HCT116 (cell line): ENCODE measurements around the gene IL10RB. TPM values are rescaled to one million over a fixed set of nuclear protein-coding genes. Genes with fewer than 3 reads are reported as not detected.

Experiments used
- ATAC-seq: fragments of 200-7000 bp; cut with Tn5 transposase; 2 replicates; pipeline ENCODE4 v1.9.1; 2020; ENCODE audit warnings: mild to moderate bottlenecking, moderate library complexity
- BruUV-seq: library from RNA; stranded (reverse); fragments of 400-500 nt; replicated peaks from 2 replicates; lab custom pipeline; 2021; lab: Mats Ljungman, UMichigan
- CTCF ChIA-PET: fragments of 300-600 bp; sonication (Branson Sonifier 250); formaldehyde crosslinking; loops from one replicate; lab custom pipeline; 2021; ENCODE audit warnings: antibody characterized with exemption; lab: Charles Lee
- POLR2A ChIA-PET: fragments of 300-600, 350-600 bp; sonication (Branson Sonifier 250); formaldehyde crosslinking; loops from one replicate; lab custom pipeline; 2021; ENCODE audit warnings: antibody characterized with exemption; lab: Charles Lee
- RAD21 ChIA-PET, 2 experiments: fragments of 300-600 bp; sonication (Branson Sonifier 250); formaldehyde crosslinking; loops; one replicate each; lab custom pipeline; 2023; ENCODE audit warnings: low total read pairs in 2 of 2; ENCODE audit not compliant: uncharacterized antibody in 2 of 2, unreplicated experiment in 2 of 2, low non-redundant PET in 1 of 2; lab: Charles Lee
- DNase-seq: peaks from one replicate; pipeline ENCODE4 v3.0.0-alpha.2; 2010; ENCODE audit warnings: low read depth, low spot score
- H2AFZ ChIP-seq: fragments of 200-600 bp; shearing (Covaris generic), sonication (generic); 2 replicates; pipeline ENCODE4 v1.6.1; 2017; ENCODE audit warnings: low read depth, mixed run types, mixed read lengths, antibody characterized with exemption, low read length; ENCODE audit not compliant: poor library complexity, severe bottlenecking
- H3K27ac ChIP-seq: 2 replicates; pipeline ENCODE4 v1.5.1; 2012; ENCODE audit warnings: low read depth, low read length
- H3K27me3 ChIP-seq: fragments of 200-600 bp; sonication (generic); 2 replicates; pipeline ENCODE4 v1.6.1; 2016; ENCODE audit warnings: mixed run types, low read length, mixed read lengths; ENCODE audit not compliant: insufficient read depth
- H3K36me3 ChIP-seq, 2 experiments: fragments of 200-500 bp in 1 of 2; fragments of 200-600 bp in 1 of 2; sonication (Bioruptor generic) in 1 of 2; sonication (generic) in 1 of 2; 2 replicates each; pipeline versions ENCODE4 v1.5.1 to v1.6.1; 2014 to 2016; ENCODE audit warnings: low read length in 2 of 2, inconsistent platforms in 1 of 2, mixed read lengths in 1 of 2, mixed run types in 1 of 2; ENCODE audit not compliant: insufficient read depth in 2 of 2, control insufficient read depth in 1 of 2
- H3K4me1 ChIP-seq, 2 experiments: fragments of 200-600 bp in 1 of 2; sonication (generic) in 1 of 2; 2 replicates each; pipeline versions ENCODE4 v1.5.1 to v1.6.1; 2012 to 2017; ENCODE audit warnings: low read length in 2 of 2, inconsistent platforms in 1 of 2, mild to moderate bottlenecking in 1 of 2, mixed read lengths in 1 of 2, mixed run types in 1 of 2, moderate library complexity in 1 of 2; ENCODE audit not compliant: insufficient read depth in 2 of 2, control insufficient read depth in 1 of 2
- H3K4me2 ChIP-seq: fragments of 200-600 bp; sonication (generic); 2 replicates; pipeline ENCODE4 v1.6.1; 2017; ENCODE audit warnings: mixed run types, low read length, mixed read lengths
- H3K4me3 ChIP-seq, 2 experiments: fragments of 200-600 bp in 1 of 2; sonication (generic) in 1 of 2; replicated peaks in 1 of 2; 2 replicates each; pipeline ENCODE4 v1.5.1; 2011 to 2016; ENCODE audit warnings: low read length in 2 of 2, control low read depth in 1 of 2, low read depth in 1 of 2, mild to moderate bottlenecking in 1 of 2, mixed read lengths in 1 of 2, mixed run types in 1 of 2
- H3K79me2 ChIP-seq: fragments of 200-600 bp; sonication (generic); 2 replicates; pipeline ENCODE4 v1.6.1; 2017; ENCODE audit warnings: mild to moderate bottlenecking, mixed run types, low read length, moderate library complexity, mixed read lengths; ENCODE audit not compliant: insufficient read depth
- H3K9ac ChIP-seq: fragments of 200-600 bp; sonication (generic); 2 replicates; pipeline ENCODE4 v1.6.1; 2016; ENCODE audit warnings: low read length, mixed read lengths
- H3K9me2 ChIP-seq: fragments of 200-600 bp; sonication (generic), shearing (Covaris generic); 2 replicates; pipeline ENCODE4 v1.6.1; 2017; ENCODE audit warnings: mixed run types, mild to moderate bottlenecking, moderate library complexity; ENCODE audit not compliant: insufficient read depth
- H3K9me3 ChIP-seq, 2 experiments: fragments of 200-500 bp in 1 of 2; fragments of 200-600 bp in 1 of 2; sonication (Bioruptor generic) in 1 of 2; sonication (generic) in 1 of 2; 2 replicates each; pipeline ENCODE4 v1.6.1; 2014 to 2017; ENCODE audit warnings: low read length in 2 of 2, mixed read lengths in 2 of 2, inconsistent platforms in 1 of 2, low read depth in 1 of 2, mild to moderate bottlenecking in 1 of 2, mixed run types in 1 of 2, moderate library complexity in 1 of 2; ENCODE audit not compliant: control insufficient read depth in 1 of 2, insufficient read depth in 1 of 2
- H4K20me1 ChIP-seq: fragments of 200-600 bp; sonication (generic), shearing (Covaris generic); 2 replicates; pipeline ENCODE4 v1.6.1; 2017; ENCODE audit warnings: mixed run types, mild to moderate bottlenecking, moderate library complexity; ENCODE audit not compliant: insufficient read depth
- CBX3 ChIP-seq: IDR thresholded peaks from 2 replicates; pipeline ENCODE4 v1.6.1; 2012; ENCODE audit warnings: low read depth
- CTCF ChIP-seq, 3 experiments: fragments of 200-600 bp in 1 of 3; sonication (generic) in 1 of 3; IDR thresholded peaks in 2 of 3; conservative IDR thresholded peaks in 1 of 3; 2 replicates each; pipeline ENCODE4 v1.5.1; 2012 to 2017; ENCODE audit warnings: low read depth in 2 of 3, low read length in 2 of 3, antibody characterized with exemption in 1 of 3, borderline replicate concordance in 1 of 3, control low read depth in 1 of 3, mild to moderate bottlenecking in 1 of 3, mixed read lengths in 1 of 3, mixed run types in 1 of 3, moderate library complexity in 1 of 3; ENCODE audit not compliant: insufficient read depth in 1 of 3
- EZH2 ChIP-seq: fragments of 200-600 bp; sonication (generic); IDR thresholded peaks from 2 replicates; pipeline ENCODE4 v1.6.1; 2017; ENCODE audit warnings: antibody characterized with exemption, mixed run types
- FOSL1 ChIP-seq: IDR thresholded peaks from 2 replicates; pipeline ENCODE4 v1.6.1; 2012; ENCODE audit warnings: low read depth
- JUND ChIP-seq: IDR thresholded peaks from 2 replicates; pipeline ENCODE4 v1.6.1; 2012
- MAX ChIP-seq: IDR thresholded peaks from 2 replicates; pipeline ENCODE4 v1.6.1; 2012
- POLR2A ChIP-seq: IDR thresholded peaks from 2 replicates; pipeline ENCODE4 v1.7.0; 2011; ENCODE audit warnings: borderline replicate concordance; ENCODE audit not compliant: insufficient read depth, insufficient read length; ENCODE audit errors: extremely low read depth
- RAD21 ChIP-seq: IDR thresholded peaks from 2 replicates; pipeline ENCODE4 v1.6.1; 2012; ENCODE audit warnings: low read depth, mild to moderate bottlenecking
- REST ChIP-seq: IDR thresholded peaks from 2 replicates; pipeline ENCODE4 v1.6.1; 2012; ENCODE audit warnings: low read depth
- SP1 ChIP-seq: IDR thresholded peaks from 2 replicates; pipeline ENCODE4 v1.6.1; 2012; ENCODE audit warnings: low read depth
- SRF ChIP-seq: IDR thresholded peaks from 2 replicates; pipeline ENCODE4 v1.6.1; 2012; ENCODE audit warnings: low read depth
- TCF7L2 ChIP-seq: IDR thresholded peaks from 2 replicates; pipeline ENCODE4 v1.7.0; 2011; ENCODE audit warnings: borderline replicate concordance, inconsistent platforms; ENCODE audit not compliant: insufficient read depth, insufficient read length; ENCODE audit errors: extremely low read depth
- YY1 ChIP-seq: IDR thresholded peaks from 2 replicates; pipeline ENCODE4 v1.6.1; 2011; ENCODE audit warnings: low read length, low read depth, moderate library complexity, mild to moderate bottlenecking; ENCODE audit not compliant: insufficient replicate concordance; ENCODE audit errors: extremely low read depth
- ZNF274 ChIP-seq: fragments of 200-500 bp; sonication (Bioruptor generic); IDR thresholded peaks from 2 replicates; pipeline ENCODE4 v1.6.1; 2014; ENCODE audit warnings: mild to moderate bottlenecking, low read depth, low read length, inconsistent platforms
- intact Hi-C: fragments of 100-400 bp; cut with micrococcal nuclease; formaldehyde crosslinking; loops from 2 replicates; pipeline ENCODE4 v1.10.0; 2022
- total RNA-seq: library from RNA; stranded (reverse); gene quantifications from one replicate; pipeline ENCODE4 v1.2.1, GENCODE V29; 2021; ENCODE audit not compliant: unreplicated experiment
- TF ChIP-seq, protein P1 (sequence below): IDR thresholded peaks from 2 replicates; pipeline ENCODE4 v1.6.1; 2012

The IL10RB gene
- total RNA-seq, 1 experiment from 2014 or later, result 13.7 TPM

GRCh38 chr21:33317145-33317544 is 51.0 kb downstream of the IL10RB start:
- H3K79me2 ChIP-seq, result no peaks in the 10 kb centered on the region
- TF ChIP-seq REST (no peak), TCF7L2 (no peak), EZH2 (no peak), FOSL1 (no peak), SRF (no peak), SP1 (no peak), CTCF (IDR thresholded peaks at IDR 0.05 in 2 of 3, conservative IDR thresholded peaks at IDR 0.05 in 1 of 3; ENCODE audit: borderline replicate concordance in 1 of 3, insufficient read depth in 1 of 3, low read depth in 2 of 3, low read length in 2 of 3) (no peak), MAX (no peak), JUND (no peak), YY1 (no peak), CBX3 (no peak), RAD21 (no peak), ZNF274 (no peak), POLR2A (no peak)
- TF ChIP-seq, protein P1, sequence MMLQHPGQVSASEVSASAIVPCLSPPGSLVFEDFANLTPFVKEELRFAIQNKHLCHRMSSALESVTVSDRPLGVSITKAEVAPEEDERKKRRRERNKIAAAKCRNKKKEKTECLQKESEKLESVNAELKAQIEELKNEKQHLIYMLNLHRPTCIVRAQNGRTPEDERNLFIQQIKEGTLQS, result no peak
- H3K4me3 ChIP-seq, result no peak overlapping the region
- no peaks in the 10 kb centered on the region for H3K27me3 ChIP-seq
- H3K4me1 ChIP-seq, result no peaks in the 10 kb centered on the region
- H3K9ac ChIP-seq, result no peak overlapping the region
- ChIA-PET CTCF (no interaction called here), POLR2A (no interaction called here), RAD21 (no interaction called here)
- intact Hi-C loops, result no loop called here
- no peaks in the 10 kb centered on the region for H4K20me1 ChIP-seq
- no peaks in the 10 kb centered on the region for H3K9me3 ChIP-seq
- DNase-seq (no peak), ATAC-seq (no peak)
- no peaks in the 10 kb centered on the region for H3K36me3 ChIP-seq
- H3K4me2 ChIP-seq, result no peak overlapping the region
- no peak overlapping the region for H3K27ac ChIP-seq
- no peaks in the 10 kb centered on the region for H3K9me2 ChIP-seq
- no peak overlapping the region for H2AFZ ChIP-seq
- BruUV-seq, result no TSS peak
